HG03439 (cell line): ENCODE measurements around the gene ETV6.

Experiments
- ATAC-seq: cut with Tn5 transposase; IDR thresholded peaks from one replicate; pipeline ENCODE4 v1.9.1; 2021; ENCODE audit warnings: mild to moderate bottlenecking, moderate library complexity; ENCODE audit not compliant: unreplicated experiment

ETV6 gene

GRCh38 chr12:11756022-11756421, 106.5 kb downstream of the ETV6 start:
- no peak for ATAC-seq

- ATAC-seq: no peak
These were observed 107.0 kb downstream of the ETV6 start for GRCh38 chr12:11756523-11756922.

- no peak for ATAC-seq
These were observed 107.6 kb downstream of the ETV6 start for GRCh38 chr12:11757095-11757494.

- no peak for ATAC-seq
These were observed 108.1 kb downstream of the ETV6 start for GRCh38 chr12:11757531-11757930.

- ATAC-seq: no peak
These were observed 108.6 kb downstream of the ETV6 start for GRCh38 chr12:11758087-11758486.

- no peak for ATAC-seq
These were observed 109.3 kb downstream of the ETV6 start for GRCh38 chr12:11758510-11759493.

GRCh38 chr12:11759494-11759878, 110.0 kb downstream of the ETV6 start:
- no peak for ATAC-seq

GRCh38 chr12:11759899-11760298, 110.4 kb downstream of the ETV6 start:
- no peak for ATAC-seq

- peak; percentile 57 for ATAC-seq
These were observed 112.5 kb downstream of the ETV6 start for GRCh38 chr12:11761869-11762567.

- no peak for ATAC-seq
These were observed 113.4 kb downstream of the ETV6 start for GRCh38 chr12:11762723-11763326.

- no peak for ATAC-seq
These were observed 114.5 kb downstream of the ETV6 start for GRCh38 chr12:11763760-11764520.

- no peak for ATAC-seq
These were observed 115.4 kb downstream of the ETV6 start for GRCh38 chr12:11764837-11765236.

- ATAC-seq: peak; percentile 14
These were observed 115.9 kb downstream of the ETV6 start for GRCh38 chr12:11765421-11765816.

- peak; percentile 69 for ATAC-seq
These were observed 116.6 kb downstream of the ETV6 start for GRCh38 chr12:11765817-11766794.

GRCh38 chr12:11767029-11767724, 117.7 kb downstream of the ETV6 start:
- no peak for ATAC-seq

GRCh38 chr12:11767798-11768197, 118.3 kb downstream of the ETV6 start:
- no peak for ATAC-seq

- ATAC-seq: no peak
These were observed 118.9 kb downstream of the ETV6 start for GRCh38 chr12:11768233-11768965.

GRCh38 chr12:11769723-11770514, 120.4 kb downstream of the ETV6 start:
- no peak for ATAC-seq
